ENCODE results near the gene ZNF28.
"Not testable (repeated sequence)": the region's sequence is repeated elsewhere in the genome, so short reads cannot be mapped to it uniquely, and the experiment has no call there.

The ZNF28 gene

GRCh38 chr19:52821204-52821960 lies at the start of gene ZNF28:
Gene ZNF28 (minus strand): TSS chr19:52821633. CDS start chr19:52817958, 3,675 bp downstream.
- DNase-seq (ENCODE audit: low read depth, low spot score) = peak; percentile 61

- DNase-seq (ENCODE audit: low read depth, low spot score) = not testable (repeated sequence)
Measured at GRCh38 chr19:52868031-52868430, 46.6 kb upstream of the ZNF28 start.

DNA sequence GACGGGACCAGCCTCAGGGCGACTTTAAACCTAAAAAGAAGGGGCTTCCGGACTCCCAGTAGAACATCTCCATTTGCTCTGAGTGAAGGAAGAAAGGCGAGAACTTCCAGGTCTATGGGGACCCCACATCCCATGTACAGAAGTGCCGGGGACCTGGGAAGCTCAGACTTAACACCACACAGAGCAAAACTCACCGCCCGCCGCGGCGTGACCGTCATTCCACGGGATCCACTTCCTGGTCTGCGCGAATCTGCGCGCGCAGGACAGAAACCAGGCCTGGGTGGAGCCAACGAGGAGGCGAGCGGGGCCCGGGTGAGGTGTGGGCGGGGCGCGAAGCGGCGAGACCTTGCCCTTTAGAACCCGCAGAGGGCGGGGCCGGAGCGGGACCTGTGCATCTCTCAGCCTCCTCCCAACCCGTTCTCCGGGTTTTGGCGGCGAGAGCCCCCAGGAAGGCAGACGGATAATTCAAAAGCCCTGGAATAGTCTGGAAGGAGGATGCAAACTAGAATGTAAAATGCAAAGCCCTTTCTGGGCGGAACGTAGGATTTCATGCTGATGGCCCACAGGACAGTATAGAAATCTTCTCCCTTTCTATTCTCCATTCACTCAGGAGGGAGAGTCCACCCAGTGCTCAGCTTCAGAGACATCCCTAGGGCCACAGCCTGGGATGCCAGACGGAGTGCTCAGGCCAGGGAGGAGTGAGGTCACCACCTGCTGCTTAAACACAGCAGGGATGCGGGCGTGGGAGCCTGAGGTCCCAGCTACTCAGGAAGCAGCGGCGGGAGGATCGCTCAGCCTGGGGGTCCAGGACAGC lies 36.2 kb upstream of the ZNF28 start, which contains the start of gene ZNF468:
Gene ZNF468, minus strand, starts transcription at position 242 of the 814 bp plus-strand sequence. CDS start 3,347 bp downstream, outside the sequence.
- peak; percentile 78 for DNase-seq (ENCODE audit: low read depth, low spot score)

DNA sequence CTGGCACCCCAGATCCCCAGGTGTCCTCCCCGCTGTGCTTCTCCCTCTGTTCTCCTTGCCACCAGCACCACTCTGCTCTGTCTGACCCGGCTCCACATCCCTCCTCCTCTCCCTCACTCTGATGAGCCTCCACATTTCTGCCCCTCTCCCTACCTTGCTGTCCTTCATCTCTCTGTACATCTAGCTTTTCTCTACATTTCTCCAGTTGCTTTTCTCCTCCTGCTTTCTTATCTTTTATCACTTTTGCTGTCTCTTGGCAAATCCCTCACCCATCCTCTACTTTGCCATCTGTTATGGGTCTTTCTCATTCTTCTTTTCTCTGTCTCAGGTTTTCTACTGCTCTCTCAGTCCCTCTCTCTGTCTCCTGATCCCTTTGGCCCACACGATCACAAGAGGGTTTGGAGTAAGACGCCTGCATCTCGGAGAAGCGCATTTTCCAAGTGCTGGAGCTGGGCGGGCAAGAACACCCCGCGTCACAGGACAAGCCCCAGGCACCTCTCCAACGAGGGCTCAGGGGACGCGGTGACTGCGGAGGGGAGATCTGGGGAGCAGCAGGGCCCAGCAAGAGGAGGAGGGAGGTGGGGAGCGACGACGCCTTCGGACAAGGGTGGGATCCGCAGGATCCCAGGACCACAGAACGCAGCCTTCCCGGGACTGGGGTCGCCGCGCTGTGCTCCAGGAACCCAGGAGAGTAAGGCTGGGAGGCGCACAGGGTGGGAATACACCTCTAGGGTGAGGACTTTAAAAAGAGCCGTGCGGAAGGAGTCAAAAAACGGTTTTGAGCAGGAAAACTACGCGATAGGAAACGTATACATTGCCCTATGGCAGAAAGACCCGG lies 35.3 kb upstream of the ZNF28 start:
- peak; percentile 51 for DNase-seq (ENCODE audit: low read depth, low spot score)

- DNase-seq (ENCODE audit: low read depth, low spot score) = not testable (repeated sequence)
Measured at GRCh38 chr19:52847352-52847751, 25.9 kb upstream of the ZNF28 start.

GRCh38 chr19:52840825-52841465 lies 19.5 kb upstream of the ZNF28 start:
- not testable (repeated sequence) for DNase-seq (ENCODE audit: low read depth, low spot score)

GRCh38 chr19:52834289-52834688 lies 12.9 kb upstream of the ZNF28 start:
- not testable (repeated sequence) for DNase-seq (ENCODE audit: low read depth, low spot score)

DNA sequence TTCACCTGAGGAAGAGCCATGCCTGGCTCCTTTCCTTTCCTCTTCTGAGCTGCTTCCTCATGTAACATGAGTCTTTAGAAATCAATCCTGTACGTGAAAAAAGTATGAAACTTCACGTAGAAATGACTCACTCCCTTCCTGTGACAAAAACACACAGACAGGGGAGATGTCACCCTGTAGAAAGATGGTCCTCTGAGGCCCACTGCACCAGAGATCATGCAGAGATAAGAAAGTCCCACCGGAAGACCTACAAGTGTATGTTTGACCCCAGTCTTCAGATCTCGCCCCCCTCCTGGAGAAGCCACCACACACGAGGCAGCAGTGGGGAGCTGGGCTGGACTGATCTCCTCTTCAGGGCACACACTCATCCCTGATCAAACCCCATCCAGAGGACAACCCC lies 12.1 kb upstream of the ZNF28 start:
- DNase-seq (ENCODE audit: low read depth, low spot score) = not testable (repeated sequence)

DNA sequence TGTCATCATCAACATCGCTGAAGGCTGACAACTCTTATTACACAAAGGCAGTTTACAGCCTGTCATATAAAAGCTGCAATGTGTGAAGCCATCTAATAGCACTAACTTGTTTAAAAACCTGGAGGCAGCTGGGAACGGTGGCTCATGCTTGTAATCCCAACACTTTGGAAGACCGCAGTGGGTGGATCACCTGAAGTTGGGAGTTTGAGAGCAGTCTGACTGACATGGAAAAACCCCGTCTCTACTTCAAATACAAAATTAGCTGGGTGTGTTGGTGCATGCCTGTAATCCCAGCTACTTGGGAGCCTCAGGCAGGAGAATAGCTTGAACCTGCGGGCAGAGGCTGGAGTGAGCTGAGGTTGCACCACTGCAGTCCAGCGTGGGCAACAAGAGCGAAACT lies 8.4 kb upstream of the ZNF28 start:
- DNase-seq (ENCODE audit: low read depth, low spot score) = not testable (repeated sequence)

GRCh38 chr19:52825765-52826164 lies 4.3 kb upstream of the ZNF28 start:
- no peak for DNase-seq (ENCODE audit: low read depth, low spot score)

DNA sequence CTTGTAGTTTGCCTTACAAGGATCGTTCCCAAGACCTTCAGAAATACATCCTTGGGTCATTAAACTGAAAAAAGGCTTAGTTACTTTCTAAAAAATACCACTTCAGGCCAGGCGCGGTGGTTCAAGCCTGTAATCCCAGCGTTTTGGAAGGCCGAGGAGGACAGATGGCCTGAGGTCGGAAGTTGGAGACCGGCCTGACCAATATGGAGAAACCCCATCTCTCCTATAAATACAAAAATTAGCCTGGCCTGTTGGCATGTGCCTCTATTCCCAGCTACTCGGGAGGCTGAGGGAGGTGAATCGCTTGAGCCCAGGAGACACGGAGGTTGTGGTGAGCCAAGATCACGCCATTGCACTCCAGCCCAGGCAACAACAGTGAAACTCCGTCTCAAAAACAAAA lies 2.2 kb upstream of the ZNF28 start:
- no peak for DNase-seq (ENCODE audit: low read depth, low spot score)

- DNase-seq (ENCODE audit: low read depth, low spot score) = peak; percentile 31
Measured at GRCh38 chr19:52820472-52821203, 795 bp downstream of the ZNF28 start.

- DNase-seq (ENCODE audit: low read depth, low spot score) = no peak
Measured at GRCh38 chr19:52809801-52810200, 11.6 kb downstream of the ZNF28 start.

GRCh38 chr19:52799950-52800640 lies 21.3 kb downstream of the ZNF28 start:
- not testable (repeated sequence) for DNase-seq (ENCODE audit: low read depth, low spot score)

DNA sequence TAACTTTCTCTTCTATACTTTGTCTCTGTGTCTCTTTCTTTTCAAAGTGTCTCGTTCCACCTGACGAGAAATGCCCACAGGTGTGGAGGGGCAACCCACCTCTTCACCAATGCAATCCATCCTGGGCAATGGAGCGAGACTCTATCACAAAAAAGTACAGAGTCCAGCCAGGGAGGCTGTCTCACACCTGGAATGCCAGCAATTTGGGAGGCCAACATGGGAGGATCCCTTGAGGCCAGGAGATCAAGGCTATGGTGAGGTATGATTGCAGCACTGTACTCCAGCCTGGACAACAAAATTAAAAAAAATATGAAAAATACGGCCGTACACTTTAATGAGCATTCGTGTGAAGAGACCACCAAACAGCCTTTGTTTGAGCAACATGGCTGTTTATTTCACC lies 32.0 kb downstream of the ZNF28 start:
- no peak for DNase-seq (ENCODE audit: low read depth, low spot score)

DNA sequence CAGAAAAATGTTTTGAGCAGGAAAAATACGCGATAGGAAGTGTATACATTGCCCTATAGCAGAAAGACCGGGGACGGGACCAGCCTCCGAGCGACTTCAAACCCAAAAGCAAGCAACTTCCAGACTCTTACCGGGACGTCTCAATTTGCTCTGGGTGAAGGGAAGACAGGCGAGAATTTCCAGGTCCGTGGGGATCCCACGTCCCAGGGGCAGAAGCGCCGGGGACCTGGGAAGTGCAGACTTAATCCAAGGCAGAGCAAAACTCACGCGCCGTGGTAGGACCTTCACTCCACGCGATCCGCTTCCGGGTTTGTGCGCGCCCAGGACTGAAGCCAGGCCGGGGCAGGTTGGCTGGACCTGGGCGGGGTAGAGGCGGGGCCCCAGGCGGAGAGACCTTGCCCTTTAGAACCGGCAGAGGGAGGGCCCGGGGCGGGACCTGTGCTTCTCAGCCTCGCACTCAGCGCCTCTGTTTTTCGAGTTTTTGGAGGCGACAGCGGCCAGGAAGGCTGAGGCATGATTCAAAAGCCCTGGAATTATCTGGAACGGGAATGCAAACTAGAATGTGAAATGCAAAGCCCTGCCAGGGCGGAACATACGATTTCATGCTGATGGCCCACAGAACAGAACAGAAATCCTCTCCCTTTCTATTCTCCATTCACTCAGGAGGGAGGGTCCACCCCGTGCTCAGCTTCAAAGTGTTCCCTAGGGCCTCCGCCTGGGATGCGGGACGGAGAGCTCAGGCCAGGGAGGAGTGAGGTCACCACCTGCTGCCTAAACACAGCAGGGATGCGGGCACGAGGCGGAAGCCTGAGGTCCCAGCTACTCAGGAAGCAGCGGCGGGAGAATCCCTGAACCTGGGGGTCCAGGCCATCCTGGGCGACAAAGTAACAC lies 34.7 kb downstream of the ZNF28 start, which contains the start of gene ZNF600:
Gene ZNF600, minus strand, starts transcription at position 328 of the 891 bp plus-strand sequence. CDS start 7,903 bp downstream, outside the sequence.
- DNase-seq (ENCODE audit: low read depth, low spot score) = peak; percentile 83

DNA sequence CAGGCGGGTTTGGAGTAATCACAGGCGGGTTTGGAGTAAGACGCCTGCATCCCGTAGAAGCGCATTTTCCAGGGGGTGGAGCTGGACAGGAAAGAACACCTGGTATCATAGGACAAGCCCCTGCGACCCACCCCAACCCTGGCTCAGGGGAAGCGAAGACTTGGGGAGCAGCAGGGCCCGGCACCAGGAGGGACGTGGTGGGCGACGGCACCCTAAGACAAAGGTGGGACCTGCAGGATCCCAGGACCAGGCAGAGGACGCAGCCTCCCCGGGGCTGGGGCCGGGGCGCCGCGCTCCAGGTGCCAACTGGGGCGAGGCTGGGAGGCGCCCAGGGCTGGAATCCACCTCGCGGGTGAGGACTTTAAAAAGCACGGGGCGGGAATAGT lies 35.4 kb downstream of the ZNF28 start:
- no peak for DNase-seq (ENCODE audit: low read depth, low spot score)

DNA sequence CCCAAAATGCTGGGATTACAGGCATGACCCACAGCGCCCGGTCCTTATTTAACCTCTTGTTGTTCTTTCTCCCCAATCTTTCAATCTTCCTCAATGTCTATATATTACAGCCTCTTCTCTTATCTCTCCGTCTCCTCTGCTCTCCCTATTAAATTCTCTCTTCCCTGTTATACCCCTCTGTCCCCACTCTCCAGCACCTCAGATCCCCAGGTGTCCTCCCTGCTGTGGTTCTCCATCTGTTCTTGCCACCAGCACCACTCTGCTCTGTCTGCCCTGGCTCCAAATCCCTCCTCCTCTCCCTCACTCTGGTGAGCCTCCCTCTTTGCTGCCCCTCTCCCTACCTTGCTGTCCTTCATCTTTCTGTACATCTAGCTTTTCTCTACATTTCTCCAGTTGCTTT lies 35.9 kb downstream of the ZNF28 start:
- DNase-seq (ENCODE audit: low read depth, low spot score) = no peak

GRCh38 chr19:52782864-52783263 lies 38.6 kb downstream of the ZNF28 start:
- not testable (repeated sequence) for DNase-seq (ENCODE audit: low read depth, low spot score)

Data from astrocyte of the hippocampus (primary cell).